Uterus (tissue), 4 donors: ENCODE measurements around the gene BTBD17. TPM values are rescaled to one million over a fixed set of nuclear protein-coding genes. Genes with fewer than 3 reads are reported as not detected.
"Not testable (repeated sequence)": the region's sequence is repeated elsewhere in the genome, so short reads cannot be mapped to it uniquely, and the experiment has no call there.

Experiments
- DNase-seq, 2 donors: peaks; one replicate each; pipeline ENCODE4 v3.0.0-alpha.2; 2019 to 2020
- H3K27ac ChIP-seq, 2 donors: fragments of 200-600 bp; sonication (generic); 1 replicate in 1 of 2; 2 replicates in 1 of 2; pipeline ENCODE4 v1.5.1; 2016 to 2018
- H3K27me3 ChIP-seq, 2 donors: fragments of 200-600 bp; sonication (generic); one replicate each; pipeline ENCODE4 v1.5.1; 2018 to 2019; ENCODE audit warnings: control low read depth in 1 of 2
- H3K36me3 ChIP-seq, 2 donors: fragments of 200-600 bp; sonication (generic); one replicate each; pipeline ENCODE4 v1.5.1; 2019; ENCODE audit warnings: control low read depth in 1 of 2
- H3K4me1 ChIP-seq, 2 donors: fragments of 200-600 bp; sonication (generic); one replicate each; pipeline ENCODE4 v1.5.1; 2018 to 2019; ENCODE audit warnings: control low read depth in 1 of 2
- H3K4me3 ChIP-seq, 2 donors: fragments of 200-600 bp; sonication (generic); 1 replicate in 1 of 2; 2 replicates in 1 of 2; pipeline ENCODE4 v1.5.1; 2018 to 2019; ENCODE audit warnings: mild to moderate bottlenecking in 1 of 2
- H3K9me3 ChIP-seq, 2 donors: fragments of 200-600 bp; sonication (generic); one replicate each; pipeline ENCODE4 v1.5.1; 2019; ENCODE audit warnings: control low read depth in 1 of 2
- CTCF ChIP-seq, 4 experiments: fragments of 200-600 bp in 2 of 4; fragments of 450-650 bp in 2 of 4; sonication (generic) in 2 of 4; IDR thresholded peaks; one replicate each; pipeline ENCODE4 v1.5.1; 2016 to 2019; ENCODE audit warnings: antibody characterized with exemption in 4 of 4, mild to moderate bottlenecking in 2 of 4, moderate library complexity in 1 of 4
- POLR2A ChIP-seq, 2 donors: fragments of 450-650 bp; IDR thresholded peaks; one replicate each; pipeline ENCODE4 v1.6.1; 2016; ENCODE audit warnings: antibody characterized with exemption in 2 of 2, mild to moderate bottlenecking in 1 of 2, moderate library complexity in 1 of 2
- intact Hi-C: fragments of 100-400 bp; cut with DNase I; formaldehyde crosslinking; loops from one replicate; pipeline ENCODE4 v1.15.1; 2023; ENCODE audit warnings: low total_unique reads
- total RNA-seq, 4 donors: library from RNA; depleted of rRNA in 3 of 4; stranded (reverse); fragments of >200 nt in 3 of 4; gene quantifications; one replicate each; pipeline versions ENCODE4 v1.1.0 to v1.2.4, GENCODE V29; 2014 to 2023
- donor health status: DM: yes; HTN: yes; CAD: no.

BTBD17 gene
- under 1 TPM in 1 of 4 donors, not detected in 3; 0.14 TPM for total RNA-seq

- DNase-seq: peak; percentile 36 to 40
- Histone ChIP-seq H3K4me1 (peaks cover 0 to 9% of the 10 kb centered on the region in 2 donors), H3K4me3 (no peak within 1 kb of the TSS), H3K36me3 (no peaks in the 10 kb centered on the region), H3K27ac (no peak within 1 kb of the TSS), H3K27me3 (peaks cover 0 to 17% of the 10 kb centered on the region in 2 donors), H3K9me3 (no peaks in the 10 kb centered on the region)
- TF ChIP-seq CTCF (IDR thresholded peaks at IDR 0.05) (peak; percentile 28 to 55 (median 52)), POLR2A (IDR thresholded peaks at IDR 0.05) (no peak)
- intact Hi-C loops: no loop called here
Measured at GRCh38 chr17:74361230-74362068, at the start of gene BTBD17. BTBD17 (minus strand) TSS chr17:74361868; CDS start chr17:74361819, 49 bp downstream.

GRCh38 chr17:74410001-74410443 lies 48.4 kb upstream of the BTBD17 start:
- TF ChIP-seq POLR2A (IDR thresholded peaks at IDR 0.05): no peak
- TF ChIP-seq CTCF (IDR thresholded peaks at IDR 0.05): no peak
- DNase-seq: no peak
- H3K9me3 ChIP-seq: no peaks in the 10 kb centered on the region
- no peak overlapping the region for H3K27ac ChIP-seq
- intact Hi-C loops: no loop called here
- H3K27me3 ChIP-seq: no peaks in the 10 kb centered on the region
- no peak overlapping the region for H3K4me3 ChIP-seq
- H3K36me3 ChIP-seq: no peaks in the 10 kb centered on the region
- H3K4me1 ChIP-seq: no peaks in the 10 kb centered on the region

- Histone ChIP-seq H3K27me3 (no peaks in the 10 kb centered on the region), H3K36me3 (no peaks in the 10 kb centered on the region), H3K4me3 (no peak overlapping the region), H3K27ac (no peak overlapping the region), H3K4me1 (no peaks in the 10 kb centered on the region), H3K9me3 (no peaks in the 10 kb centered on the region)
- intact Hi-C loops: no loop called here
- no peak for DNase-seq
- no peak for TF ChIP-seq CTCF (IDR thresholded peaks at IDR 0.05)
- no peak for TF ChIP-seq POLR2A (IDR thresholded peaks at IDR 0.05)
Measured at GRCh38 chr17:74408815-74409214, 47.1 kb upstream of the BTBD17 start.

GRCh38 chr17:74408262-74408661 lies 46.6 kb upstream of the BTBD17 start:
- H3K27me3 ChIP-seq: no peaks in the 10 kb centered on the region
- TF ChIP-seq CTCF (IDR thresholded peaks at IDR 0.05) (no peak), POLR2A (IDR thresholded peaks at IDR 0.05) (no peak)
- intact Hi-C loops: no loop called here
- DNase-seq: no peak
- no peaks in the 10 kb centered on the region for H3K36me3 ChIP-seq
- no peaks in the 10 kb centered on the region for H3K9me3 ChIP-seq
- no peak overlapping the region for H3K27ac ChIP-seq
- H3K4me3 ChIP-seq: no peak overlapping the region
- no peaks in the 10 kb centered on the region for H3K4me1 ChIP-seq

- TF ChIP-seq CTCF (IDR thresholded peaks at IDR 0.05) (no peak), POLR2A (IDR thresholded peaks at IDR 0.05) (no peak)
- no peak for DNase-seq
- H3K27ac ChIP-seq: no peak overlapping the region
- intact Hi-C loops: no loop called here
- H3K4me3 ChIP-seq: no peak overlapping the region
- H3K9me3 ChIP-seq: no peaks in the 10 kb centered on the region
- H3K4me1 ChIP-seq: no peaks in the 10 kb centered on the region
- H3K27me3 ChIP-seq: no peaks in the 10 kb centered on the region
- H3K36me3 ChIP-seq: no peaks in the 10 kb centered on the region
Measured at GRCh38 chr17:74407384-74407783, 45.7 kb upstream of the BTBD17 start.

GRCh38 chr17:74405311-74405710 lies 43.6 kb upstream of the BTBD17 start:
- H3K9me3 ChIP-seq, H3K27me3 ChIP-seq, H3K27ac ChIP-seq, H3K4me3 ChIP-seq, DNase-seq, H3K4me1 ChIP-seq, H3K36me3 ChIP-seq, intact Hi-C loops: not testable (repeated sequence)
